Measurements from ENCODE around the gene MPEG1.

Gene MPEG1

GRCh38 chr11:59212744-59213631 is at the start of gene MPEG1:
TSS of gene MPEG1 (minus strand) at chr11:59212927. CDS start at chr11:59212865, 62 bp downstream.
- DNase-seq (ENCODE audit: low read depth) = no peak

- DNase-seq (ENCODE audit: low read depth) = no peak
Observed at GRCh38 chr11:59262177-59262818, 49.6 kb upstream of the MPEG1 start.

- no peak for DNase-seq (ENCODE audit: low read depth)
Observed at GRCh38 chr11:59261150-59261549, 48.4 kb upstream of the MPEG1 start.

GRCh38 chr11:59259867-59260475 is 47.2 kb upstream of the MPEG1 start:
- DNase-seq (ENCODE audit: low read depth) = no peak

GRCh38 chr11:59259047-59259446 is 46.3 kb upstream of the MPEG1 start:
- no peak for DNase-seq (ENCODE audit: low read depth)

- no peak for DNase-seq (ENCODE audit: low read depth)
Observed at GRCh38 chr11:59255281-59255680, 42.6 kb upstream of the MPEG1 start.

GRCh38 chr11:59254286-59254685 is 41.6 kb upstream of the MPEG1 start:
- no peak for DNase-seq (ENCODE audit: low read depth)

- no peak for DNase-seq (ENCODE audit: low read depth)
Observed at GRCh38 chr11:59253001-59253400, 40.3 kb upstream of the MPEG1 start.

GRCh38 chr11:59249535-59249934 is 36.8 kb upstream of the MPEG1 start:
- DNase-seq (ENCODE audit: low read depth) = no peak

- DNase-seq (ENCODE audit: low read depth) = peak; percentile 4
Observed at GRCh38 chr11:59247531-59248227, 35.0 kb upstream of the MPEG1 start.

- no peak for DNase-seq (ENCODE audit: low read depth)
Observed at GRCh38 chr11:59243633-59244032, 30.9 kb upstream of the MPEG1 start.

GRCh38 chr11:59240322-59240721 is 27.6 kb upstream of the MPEG1 start:
- no peak for DNase-seq (ENCODE audit: low read depth)

- no peak for DNase-seq (ENCODE audit: low read depth)
Observed at GRCh38 chr11:59226396-59226795, 13.7 kb upstream of the MPEG1 start.

- DNase-seq (ENCODE audit: low read depth) = no peak
Observed at GRCh38 chr11:59225017-59225416, 12.3 kb upstream of the MPEG1 start.

GRCh38 chr11:59224351-59224928 is 11.7 kb upstream of the MPEG1 start:
- peak; percentile 38 for DNase-seq (ENCODE audit: low read depth)

- no peak for DNase-seq (ENCODE audit: low read depth)
Observed at GRCh38 chr11:59223611-59224010, 10.9 kb upstream of the MPEG1 start.

- no peak for DNase-seq (ENCODE audit: low read depth)
Observed at GRCh38 chr11:59223177-59223576, 10.4 kb upstream of the MPEG1 start.

GRCh38 chr11:59222464-59223060 is 9.8 kb upstream of the MPEG1 start:
- peak; percentile 32 for DNase-seq (ENCODE audit: low read depth)

GRCh38 chr11:59221441-59221840 is 8.7 kb upstream of the MPEG1 start:
- DNase-seq (ENCODE audit: low read depth) = peak; percentile 93

- DNase-seq (ENCODE audit: low read depth) = no peak
Observed at GRCh38 chr11:59219836-59220235, 7.1 kb upstream of the MPEG1 start.

GRCh38 chr11:59218893-59219292 is 6.2 kb upstream of the MPEG1 start:
- no peak for DNase-seq (ENCODE audit: low read depth)

GRCh38 chr11:59218319-59218718 is 5.6 kb upstream of the MPEG1 start:
- no peak for DNase-seq (ENCODE audit: low read depth)

All from iris pigment epithelial cell (primary cell).